ENCODE results near the gene ERO1A.
"Not testable (repeated sequence)": the region's sequence is repeated elsewhere in the genome, so short reads cannot be mapped to it uniquely, and the experiment has no call there.

Gene ERO1A

GRCh38 chr14:52695481-52696091 lies at the start of gene ERO1A:
ERO1A (minus strand) TSS chr14:52695558; CDS start chr14:52695481, 77 bp downstream.
- peak; percentile 53 to 56 for DNase-seq (ENCODE audit: low read depth in 2 of 2)

GRCh38 chr14:52741865-52742264 lies 46.5 kb upstream of the ERO1A start:
- no peak for DNase-seq (ENCODE audit: low read depth in 2 of 2)

- no peak for DNase-seq (ENCODE audit: low read depth in 2 of 2)
Measured at GRCh38 chr14:52740751-52741150, 45.4 kb upstream of the ERO1A start.

- DNase-seq (ENCODE audit: low read depth in 2 of 2): no peak
Measured at GRCh38 chr14:52738409-52738808, 43.1 kb upstream of the ERO1A start.

GRCh38 chr14:52735921-52736489 lies 40.6 kb upstream of the ERO1A start:
- DNase-seq (ENCODE audit: low read depth in 2 of 2): no peak

- no peak for DNase-seq (ENCODE audit: low read depth in 2 of 2)
Measured at GRCh38 chr14:52733824-52734223, 38.5 kb upstream of the ERO1A start.

GRCh38 chr14:52730709-52731111 lies 35.4 kb upstream of the ERO1A start:
- DNase-seq (ENCODE audit: low read depth in 2 of 2): no peak

- peak; percentile 93 to 95 for DNase-seq (ENCODE audit: low read depth in 2 of 2)
Measured at GRCh38 chr14:52729925-52730708, 34.8 kb upstream of the ERO1A start, which contains the start of gene STYX. STYX (plus strand) TSS chr14:52730166; CDS start chr14:52730475, 309 bp downstream.

- DNase-seq (ENCODE audit: low read depth in 2 of 2): no peak
Measured at GRCh38 chr14:52729585-52729924, 34.2 kb upstream of the ERO1A start.

- not testable (repeated sequence) for DNase-seq (ENCODE audit: low read depth in 2 of 2)
Measured at GRCh38 chr14:52729035-52729434, 33.7 kb upstream of the ERO1A start.

- not testable (repeated sequence) for DNase-seq (ENCODE audit: low read depth in 2 of 2)
Measured at GRCh38 chr14:52727509-52727908, 32.2 kb upstream of the ERO1A start.

- DNase-seq (ENCODE audit: low read depth in 2 of 2): no peak
Measured at GRCh38 chr14:52724360-52724644, 28.9 kb upstream of the ERO1A start.

GRCh38 chr14:52723514-52724359 lies 28.4 kb upstream of the ERO1A start:
- DNase-seq (ENCODE audit: low read depth in 2 of 2): no peak

- no peak for DNase-seq (ENCODE audit: low read depth in 2 of 2)
Measured at GRCh38 chr14:52716155-52716554, 20.8 kb upstream of the ERO1A start.

- no peak for DNase-seq (ENCODE audit: low read depth in 2 of 2)
Measured at GRCh38 chr14:52711666-52712065, 16.3 kb upstream of the ERO1A start.

- peak; percentile 66 to 71 for DNase-seq (ENCODE audit: low read depth in 2 of 2)
Measured at GRCh38 chr14:52706724-52707706, 11.7 kb upstream of the ERO1A start, which contains the start of gene PSMC6. PSMC6 (plus strand) TSS chr14:52707200; CDS start chr14:52707220, 20 bp downstream.

GRCh38 chr14:52706286-52706685 lies 10.9 kb upstream of the ERO1A start:
- DNase-seq (ENCODE audit: low read depth in 2 of 2): no peak

GRCh38 chr14:52703664-52704063 lies 8.3 kb upstream of the ERO1A start:
- DNase-seq (ENCODE audit: low read depth in 2 of 2): no peak

GRCh38 chr14:52703225-52703624 lies 7.9 kb upstream of the ERO1A start:
- DNase-seq (ENCODE audit: low read depth in 2 of 2): peak; percentile 87

GRCh38 chr14:52701223-52701622 lies 5.9 kb upstream of the ERO1A start:
- DNase-seq (ENCODE audit: low read depth in 2 of 2): no peak

GRCh38 chr14:52700701-52701172 lies 5.4 kb upstream of the ERO1A start:
- no peak for DNase-seq (ENCODE audit: low read depth in 2 of 2)

All from fibroblast of skin of left quadriceps (primary cell).